NOMO-1 (cell line): ENCODE results near the gene G3BP1.
A peak's percentile ranks its signal among the peaks of the same experiment; 100 is the strongest.
"Not testable (repeated sequence)": the region's sequence is repeated elsewhere in the genome, so short reads cannot be mapped to it uniquely, and the experiment has no call there.

Experiments
- DNase-seq, 2 experiments: peaks; one replicate each; lab custom pipeline; 2025; ENCODE audit not compliant: unreplicated experiment in 2 of 2; lab: John Stamatoyannopoulos, UW

G3BP1 gene

DNA sequence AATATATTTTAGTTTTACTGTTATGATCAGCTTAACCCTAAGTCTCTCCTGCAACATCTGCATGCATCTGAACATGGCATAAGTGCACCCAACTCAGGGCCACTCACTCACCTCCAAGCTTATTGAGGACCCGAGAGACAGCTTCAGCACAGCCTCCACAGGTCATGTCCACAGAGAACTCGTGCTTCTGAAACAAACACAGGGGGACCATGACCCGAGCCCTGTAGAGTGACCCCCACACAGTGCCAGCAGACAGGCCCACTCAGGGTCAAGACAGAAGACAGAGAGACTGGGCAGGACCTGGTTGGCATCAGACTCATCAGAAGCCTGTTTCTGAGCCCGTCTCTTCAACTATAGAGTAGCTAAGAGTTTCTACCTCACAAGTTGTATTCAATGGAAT is 20.2 kb upstream of the G3BP1 start:
- DNase-seq: no peak

DNA sequence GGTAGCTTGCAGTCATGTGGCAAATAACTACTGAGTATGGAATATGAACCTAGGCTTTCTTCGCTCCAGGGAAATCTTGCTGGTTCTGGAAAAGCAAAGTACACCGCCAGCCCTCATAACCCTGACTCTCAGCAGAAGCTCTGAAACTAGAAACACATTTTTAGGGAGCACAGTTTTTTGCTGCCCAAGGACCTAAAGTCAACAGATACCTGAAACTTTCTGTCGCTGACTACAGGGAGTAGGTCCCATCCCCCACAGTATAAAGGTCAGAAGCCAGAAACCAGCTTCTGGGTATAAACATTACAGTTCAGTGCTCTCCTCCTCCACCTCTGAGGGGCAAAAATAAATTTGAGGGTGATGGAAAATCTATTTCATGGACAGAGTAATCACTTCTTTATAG is 16.4 kb upstream of the G3BP1 start:
- DNase-seq: no peak

DNA sequence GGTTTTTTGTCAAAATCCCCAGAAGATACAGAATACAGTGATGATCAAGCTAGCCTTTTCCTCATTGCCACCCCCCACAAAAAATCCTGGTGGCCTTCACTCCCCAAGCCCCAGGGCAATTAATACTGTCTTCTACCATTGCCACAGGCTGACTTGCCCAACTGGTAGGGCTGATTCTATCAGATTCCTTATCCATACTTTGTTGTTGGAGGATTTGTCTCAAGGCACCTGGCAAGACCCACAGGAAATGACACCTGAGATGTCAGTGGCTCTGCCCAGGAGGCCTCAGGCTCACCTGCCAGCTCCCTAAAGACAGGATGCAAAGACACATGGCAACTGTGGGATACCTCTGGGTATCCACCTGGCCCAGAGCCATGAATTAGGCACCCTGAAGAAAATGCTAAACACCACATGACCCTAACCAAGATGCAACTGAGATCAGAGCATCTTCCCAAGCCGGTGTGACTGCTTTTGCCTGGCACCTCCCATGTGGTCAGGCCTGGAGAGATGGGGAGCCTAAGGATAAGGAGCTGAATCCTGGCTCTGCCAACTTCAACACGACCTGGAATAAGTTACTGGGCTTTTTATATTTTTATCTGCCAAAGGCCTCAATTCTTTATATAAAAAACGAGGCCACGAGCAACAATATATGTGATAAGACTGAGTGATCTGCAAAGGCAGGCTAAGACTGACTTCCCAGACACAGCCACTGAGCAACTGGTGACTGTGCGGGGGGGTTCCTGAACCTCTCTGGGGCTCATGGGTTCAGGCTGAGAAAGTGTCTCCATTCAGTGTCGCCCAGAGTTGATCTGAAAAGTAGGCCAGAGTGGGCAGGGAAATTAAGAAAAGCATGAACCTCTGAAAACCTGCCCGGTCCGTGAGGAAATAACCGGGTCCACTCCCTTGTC is 14.3 kb upstream of the G3BP1 start:
- DNase-seq: no peak

DNA sequence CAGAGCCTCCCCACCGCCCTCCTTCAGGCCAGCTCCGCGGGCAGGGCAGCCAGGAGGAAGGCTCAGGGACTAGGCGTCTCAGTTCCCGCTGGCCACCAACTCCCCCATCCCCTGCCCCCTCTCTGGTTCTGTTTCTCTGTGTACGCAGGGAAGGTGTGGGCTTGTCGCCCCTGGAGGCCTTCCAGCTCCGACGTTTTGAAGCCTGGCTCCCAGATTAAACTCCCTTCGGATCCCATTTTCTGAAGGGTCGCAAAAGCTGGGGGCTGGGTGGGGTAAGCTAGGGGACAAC is 13.7 kb upstream of the G3BP1 start:
- DNase-seq: no peak

DNA sequence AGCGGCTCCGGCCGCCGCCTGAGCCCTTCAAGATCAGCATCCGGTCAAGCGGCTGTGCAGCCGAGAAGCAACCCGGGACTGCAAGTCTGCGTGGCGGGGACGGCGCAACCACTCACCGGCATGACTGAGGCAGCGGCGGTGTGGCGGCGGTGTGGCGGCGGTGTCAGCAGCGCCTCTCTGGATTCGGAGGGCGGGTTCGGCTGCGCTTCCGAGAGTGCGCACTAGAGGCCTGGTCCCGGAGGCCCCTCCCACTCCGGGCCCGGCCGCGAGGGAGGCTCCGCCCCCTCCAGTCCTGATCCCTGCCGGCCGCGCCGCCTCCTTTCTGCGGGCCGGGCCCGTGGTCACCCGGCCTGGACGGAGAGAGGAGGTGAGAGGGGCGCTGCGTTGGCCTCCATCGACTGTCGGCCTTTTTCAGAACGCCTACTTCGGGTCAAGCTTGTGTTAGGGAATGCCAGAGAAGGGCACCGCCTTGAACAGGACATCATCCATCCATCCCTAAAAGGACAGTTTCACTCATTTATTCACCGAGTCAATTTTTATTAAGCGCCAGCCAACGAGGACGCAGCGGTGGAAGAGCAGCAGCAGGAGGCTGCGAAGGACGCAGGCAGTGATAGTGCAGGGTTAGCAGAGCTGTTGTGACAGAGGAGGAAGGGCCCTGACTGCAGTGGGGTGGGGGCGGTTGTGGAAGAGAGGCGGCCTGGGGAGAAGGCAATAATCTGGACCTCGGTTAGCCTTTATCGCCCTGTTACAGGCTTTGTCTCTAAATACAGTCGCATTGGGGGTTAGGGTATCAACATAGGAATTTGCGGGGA is 13.1 kb upstream of the G3BP1 start, which contains the start of gene ATOX1:
TSS of gene ATOX1 (minus strand) at position 202 of the 812 bp plus-strand sequence. CDS start at position 122, 80 bp downstream.
- peak; percentile 77 to 89 for DNase-seq

DNA sequence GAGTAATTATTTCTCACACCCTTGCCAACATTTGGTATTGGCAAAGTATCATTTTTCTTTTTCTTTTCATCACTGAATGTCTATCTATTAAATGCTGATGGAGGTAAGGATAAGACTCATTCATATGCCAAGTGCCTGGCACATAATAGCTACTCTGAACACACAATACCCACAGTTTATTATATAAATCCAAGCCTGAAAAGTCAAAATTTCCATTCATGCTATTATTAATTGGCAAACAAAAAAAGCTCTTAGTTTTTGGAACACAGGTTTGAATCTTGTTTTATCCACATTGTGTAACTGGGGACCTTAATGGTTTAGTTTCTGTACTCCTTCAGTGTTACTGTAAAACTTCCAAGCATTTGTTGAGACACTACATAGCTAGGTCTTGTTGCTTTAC is 7.0 kb upstream of the G3BP1 start:
- DNase-seq: no peak

DNA sequence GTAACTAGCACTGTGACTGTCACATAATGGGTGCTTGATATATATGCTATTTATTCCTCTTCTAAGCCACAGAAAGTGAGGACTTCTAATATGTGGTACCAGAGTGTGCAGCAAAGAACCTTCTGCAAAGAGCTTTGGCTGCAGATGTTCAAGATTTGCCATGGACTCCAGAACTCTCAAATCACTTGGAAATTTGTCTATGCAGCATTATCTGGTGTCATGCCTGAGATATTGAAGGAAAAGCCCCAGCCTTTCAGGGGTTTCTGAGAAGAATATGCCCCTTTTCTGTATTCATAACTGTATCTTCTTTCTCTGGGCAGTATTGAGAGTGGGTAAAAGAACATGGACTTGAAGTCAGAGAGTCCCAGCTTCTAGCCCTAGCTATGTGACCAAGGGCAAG is 4.8 kb upstream of the G3BP1 start:
- DNase-seq: no peak

DNA sequence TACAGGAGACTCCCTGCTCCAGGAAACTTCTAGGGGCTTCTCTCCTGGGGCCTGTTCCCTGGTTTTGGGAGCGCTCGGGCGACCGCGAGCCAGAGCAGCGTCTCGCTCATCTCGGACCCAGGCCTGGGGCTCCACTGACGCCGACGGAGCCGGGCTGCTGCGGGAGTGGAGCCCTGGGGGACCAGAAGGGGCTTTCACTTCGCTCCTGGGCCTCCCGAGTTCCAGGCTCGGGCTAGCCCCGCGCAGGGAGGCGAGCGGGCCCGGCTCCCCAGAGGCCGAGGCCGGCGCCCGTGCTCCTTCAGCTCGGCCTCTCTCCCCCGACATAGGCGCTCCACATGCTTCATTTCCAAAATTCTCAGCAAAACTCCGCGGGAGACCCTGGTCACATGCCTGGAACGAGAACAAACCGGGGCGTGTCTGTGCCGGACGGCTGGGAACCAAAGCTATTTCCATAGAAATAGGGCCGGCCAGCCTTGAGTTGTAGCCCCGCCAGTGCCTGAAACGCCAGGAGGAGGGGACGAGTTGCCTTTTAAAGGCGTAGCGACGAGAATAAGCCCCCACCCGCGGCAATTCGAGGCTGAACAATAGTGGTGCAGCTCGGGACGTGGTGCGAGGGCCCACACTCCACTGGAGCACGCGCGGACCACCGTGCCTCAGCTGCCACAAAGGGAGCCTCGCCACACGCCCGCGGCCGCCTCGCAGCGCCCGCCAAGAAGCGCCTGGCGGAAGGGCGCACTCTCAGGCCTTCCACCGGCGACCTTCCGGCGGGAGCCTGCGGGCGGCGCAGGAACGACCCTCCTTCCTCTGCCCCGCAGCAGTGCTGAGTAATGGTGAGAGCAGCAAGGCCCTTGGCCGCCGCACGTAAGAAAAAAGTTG is 1.1 kb upstream of the G3BP1 start:
- DNase-seq: peak; percentile 62 to 71

DNA sequence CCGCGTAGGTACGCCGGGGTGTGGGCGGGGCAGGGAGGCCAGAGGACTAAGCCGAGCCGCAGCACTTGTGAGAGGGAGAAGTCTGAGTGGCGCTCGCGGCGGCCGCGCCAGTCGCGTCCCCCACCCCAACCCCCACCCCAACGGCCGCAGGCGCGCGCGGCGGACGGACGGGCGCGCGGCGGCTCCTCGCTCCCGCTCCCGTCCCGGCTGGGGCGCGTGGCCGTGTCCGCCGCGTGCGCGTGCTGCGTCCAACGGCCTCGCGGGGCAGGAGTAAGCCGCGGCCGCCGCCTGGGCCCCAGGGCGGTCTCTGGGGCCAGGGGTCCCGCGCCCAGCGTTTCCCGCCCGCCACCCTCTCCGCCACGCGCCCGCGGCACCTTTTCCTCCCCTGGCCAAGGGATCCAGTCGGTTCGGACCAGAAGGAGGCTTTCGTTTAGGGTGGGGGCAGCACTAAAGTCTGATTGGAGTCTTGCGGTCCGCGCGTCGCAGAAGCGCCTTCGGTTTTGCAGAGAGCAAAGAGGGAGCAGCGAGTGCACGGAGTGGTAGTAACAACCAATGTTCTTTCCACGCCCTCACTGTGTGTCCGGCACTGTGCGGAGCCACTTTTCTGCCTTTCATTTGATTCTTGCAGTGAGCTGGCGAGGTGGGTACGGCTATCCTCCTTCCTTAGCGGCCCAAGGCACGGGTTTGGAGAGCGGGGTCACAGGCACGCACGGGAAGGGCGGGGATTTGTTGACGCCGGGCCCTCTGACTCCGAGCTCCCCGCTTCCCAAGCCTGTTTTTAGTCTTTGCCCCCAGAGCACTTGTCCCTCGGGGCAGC is 483 bp downstream of the G3BP1 start:
- peak; percentile 45 to 62 for DNase-seq

DNA sequence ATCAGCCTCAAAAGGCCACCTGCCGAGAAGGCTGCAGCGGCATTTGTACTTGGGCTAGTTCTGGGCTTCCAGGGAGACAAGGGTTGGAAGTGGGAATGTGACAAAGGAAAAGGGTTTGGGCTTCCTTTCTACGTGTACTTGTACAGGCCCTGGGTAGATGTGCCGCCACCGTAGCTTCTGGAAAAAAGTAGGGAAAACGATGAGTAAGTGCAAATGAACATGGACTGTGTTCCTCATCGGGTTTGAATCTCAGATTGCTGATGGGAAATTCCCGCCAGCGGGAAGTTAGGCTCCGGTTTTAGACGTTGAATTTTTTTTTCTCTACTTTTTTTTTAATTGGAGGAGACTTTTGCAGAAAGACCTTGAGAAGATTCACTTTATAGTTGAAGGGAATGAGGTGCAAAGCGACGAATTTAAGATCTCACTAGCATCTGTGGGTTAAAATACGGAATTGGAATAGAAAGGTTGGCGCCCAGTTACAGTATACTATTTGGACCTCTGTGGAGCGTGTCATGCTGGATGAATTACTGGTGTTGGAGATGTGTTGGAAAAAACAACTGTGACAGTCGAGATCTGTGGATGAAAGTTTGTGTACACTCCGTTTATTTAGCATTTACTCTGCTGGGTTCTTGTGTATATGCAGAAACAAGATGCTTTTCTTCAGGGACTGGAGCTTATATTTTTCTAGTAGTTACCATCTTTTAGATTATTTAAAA is 1.2 kb downstream of the G3BP1 start:
- no peak for DNase-seq

DNA sequence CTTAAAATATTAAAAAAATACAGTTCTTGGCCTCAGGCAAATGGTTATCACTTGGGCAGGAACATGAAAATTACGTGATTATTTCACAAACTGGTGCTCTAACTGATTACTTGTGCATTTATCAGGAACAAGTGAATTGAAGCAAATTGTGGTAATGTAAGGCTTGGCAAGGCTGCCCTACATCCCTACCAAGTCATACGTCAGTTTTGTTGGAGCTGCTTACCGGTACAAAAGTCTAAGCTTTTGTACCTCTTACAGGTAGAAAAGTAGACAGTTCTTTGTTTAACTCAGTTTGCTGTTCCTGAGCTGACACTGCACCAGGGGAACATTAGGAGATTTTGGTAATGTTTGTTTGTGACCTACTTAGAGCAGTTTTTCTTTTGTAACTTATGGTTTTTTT is 2.2 kb downstream of the G3BP1 start:
- DNase-seq: no peak

DNA sequence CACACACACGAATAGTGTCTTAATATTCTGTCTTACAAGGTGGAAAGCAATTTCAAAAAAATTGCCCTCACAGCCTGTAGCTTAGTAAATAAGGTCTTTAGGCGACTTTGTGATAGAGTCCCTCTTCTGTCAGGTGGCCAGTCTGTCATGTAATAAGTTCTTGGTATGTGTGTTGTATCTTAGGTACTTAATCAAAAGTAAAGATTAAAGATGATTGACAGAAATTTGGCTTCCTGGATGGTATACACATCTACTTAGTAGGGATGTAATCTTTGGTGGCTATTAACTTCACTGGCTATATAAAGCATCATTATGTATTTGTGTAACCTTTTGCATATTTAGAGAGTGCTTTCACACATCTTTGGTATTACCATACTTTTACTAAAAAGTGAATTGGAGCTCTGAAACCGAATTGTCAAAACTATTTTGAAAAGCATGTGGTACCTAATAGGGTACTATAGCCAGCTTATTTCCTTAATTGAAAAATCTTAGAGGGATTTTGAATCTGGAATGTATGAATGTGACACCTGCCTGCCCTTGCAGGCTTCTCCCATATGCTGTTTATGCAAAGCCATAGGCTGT is 3.4 kb downstream of the G3BP1 start:
- DNase-seq: no peak

DNA sequence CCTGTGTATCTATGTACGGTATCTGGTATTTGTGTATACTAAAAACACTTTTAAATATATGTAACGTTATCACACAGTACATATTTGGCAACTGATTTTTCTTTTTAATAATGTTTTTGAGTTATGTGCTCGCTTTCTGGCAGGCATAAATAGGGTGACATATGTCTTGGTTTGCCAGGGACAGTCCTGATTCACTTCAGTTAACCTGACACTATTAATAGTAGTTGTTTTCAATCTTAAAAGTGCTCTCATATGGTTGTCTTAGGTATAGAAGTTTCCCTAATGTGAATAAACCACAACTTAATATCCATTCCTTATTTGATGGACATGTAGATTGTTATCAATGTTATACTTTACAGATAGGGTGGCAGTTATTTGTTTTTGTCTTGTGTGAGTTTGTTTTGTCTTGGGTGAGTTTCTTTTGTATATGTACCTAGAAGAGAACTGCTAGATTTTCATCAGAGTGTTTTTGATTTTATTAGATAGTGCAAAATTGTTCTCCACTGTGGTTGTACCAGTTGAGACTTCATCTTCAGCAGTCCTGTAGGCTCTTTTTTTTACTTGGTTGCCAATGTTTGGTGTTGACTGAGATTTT is 7.9 kb downstream of the G3BP1 start:
- no peak for DNase-seq

DNA sequence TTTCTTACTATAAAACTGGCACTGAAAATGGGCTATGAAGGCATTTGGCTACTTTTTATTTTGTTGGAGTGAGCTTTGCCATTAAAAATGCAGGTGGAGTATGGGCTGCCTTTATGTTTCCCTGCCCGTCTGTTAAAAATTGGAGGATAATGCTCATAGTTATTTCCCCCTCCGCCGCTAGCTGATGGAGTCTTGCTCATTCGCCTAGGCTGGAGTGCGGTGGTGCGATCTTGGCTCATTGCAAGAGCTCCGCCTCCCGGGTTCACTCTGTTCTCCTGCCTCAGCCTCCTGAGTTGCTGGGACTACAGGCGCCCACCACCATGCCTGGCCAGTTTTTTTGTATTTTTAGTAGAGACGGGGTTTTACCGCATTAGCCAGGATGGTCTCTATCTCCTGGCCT is 8.6 kb downstream of the G3BP1 start:
- DNase-seq: no peak

DNA sequence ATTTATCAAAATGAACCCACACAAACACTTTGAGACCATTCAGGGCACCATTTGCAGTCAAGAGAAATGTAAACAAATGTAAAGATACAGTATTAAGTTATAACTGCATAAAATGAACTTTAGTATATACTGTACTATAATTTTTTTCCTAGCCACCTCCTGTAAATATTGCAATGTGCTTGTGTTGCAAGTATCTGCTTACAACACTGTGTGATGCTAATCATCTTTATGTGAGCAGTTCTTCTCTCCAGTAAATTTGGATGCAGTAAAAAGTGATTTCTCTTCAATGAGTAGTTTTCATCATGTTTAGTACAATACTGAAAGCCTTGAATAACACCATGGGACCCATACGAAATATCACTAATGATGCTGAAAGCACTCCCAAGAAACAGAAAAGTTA is 9.4 kb downstream of the G3BP1 start:
- no peak for DNase-seq

DNA sequence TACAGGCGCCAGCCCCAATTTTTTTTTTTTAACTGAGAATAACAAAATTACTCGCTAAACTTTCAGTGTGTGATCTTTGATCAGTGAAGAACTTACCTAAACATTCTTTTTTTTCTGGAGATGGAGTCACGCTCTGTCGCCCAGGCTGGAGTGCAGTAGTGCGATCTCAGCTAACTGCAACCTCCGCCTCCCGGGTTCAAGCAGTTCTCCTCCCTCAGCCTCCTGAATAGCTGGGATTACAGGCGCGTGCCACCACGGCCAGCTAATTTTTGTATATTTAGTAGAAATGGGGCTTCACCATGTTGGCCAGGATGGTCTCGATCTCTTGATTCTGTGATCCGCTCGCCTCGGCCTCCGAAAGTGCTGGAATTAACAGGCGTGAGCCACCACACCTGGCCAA is 11.9 kb downstream of the G3BP1 start:
- not testable (repeated sequence) for DNase-seq

DNA sequence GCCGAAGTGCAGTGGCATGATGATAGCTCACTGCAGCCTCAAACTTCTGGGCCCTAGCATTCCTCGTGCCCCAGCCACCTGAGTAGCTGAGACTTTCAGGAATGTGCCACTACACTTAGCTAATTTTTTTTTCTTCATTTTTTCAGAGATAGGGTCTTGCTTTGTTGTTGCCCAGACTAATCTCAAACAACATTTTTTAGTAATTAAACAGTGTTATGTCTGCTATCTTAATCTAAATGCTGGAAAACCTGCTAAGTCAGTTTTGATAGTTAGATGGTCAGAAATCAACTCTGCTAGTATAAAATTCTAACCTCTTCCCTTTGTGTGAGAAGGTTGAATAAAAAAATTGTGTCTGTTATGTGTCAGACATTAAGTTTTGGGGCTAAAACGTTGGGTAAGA is 12.4 kb downstream of the G3BP1 start:
- DNase-seq: no peak

DNA sequence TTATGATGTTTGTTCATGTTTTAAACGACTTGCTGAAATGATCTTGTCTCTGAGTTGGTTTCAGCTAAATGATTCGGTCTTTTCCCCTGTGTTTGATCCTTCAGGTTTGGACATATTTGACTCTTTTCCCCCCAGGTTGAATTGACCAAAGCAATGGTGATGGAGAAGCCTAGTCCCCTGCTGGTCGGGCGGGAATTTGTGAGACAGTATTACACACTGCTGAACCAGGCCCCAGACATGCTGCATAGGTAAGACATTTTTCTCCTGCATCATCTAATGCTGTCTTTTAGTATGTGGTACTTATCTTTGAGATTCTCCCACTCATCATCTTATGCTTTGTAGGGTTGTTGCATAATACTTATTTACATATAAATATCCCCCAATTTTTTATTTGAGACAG is 14.7 kb downstream of the G3BP1 start:
- DNase-seq: no peak

DNA sequence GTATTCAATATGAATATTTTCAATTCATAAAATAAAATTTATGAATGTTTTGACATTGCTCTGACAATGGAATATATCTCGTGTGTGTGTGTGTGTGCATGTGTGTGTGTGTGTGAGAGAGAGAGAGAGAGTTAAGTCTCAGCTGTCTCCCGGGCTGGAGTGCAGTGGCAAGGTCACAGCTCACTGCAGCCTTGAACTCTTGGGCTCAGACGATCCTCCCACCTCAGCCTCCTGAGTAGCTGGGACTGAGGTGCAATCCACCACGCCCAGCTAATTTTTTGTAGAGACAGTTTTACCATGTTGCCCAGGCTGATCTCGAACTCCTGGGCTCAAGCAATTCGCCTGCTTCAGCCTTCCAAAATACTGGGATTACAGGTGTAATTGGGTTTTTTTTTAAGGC is 16.1 kb downstream of the G3BP1 start:
- DNase-seq: no peak
